ENCODE results near the gene IGFBPL1.

IGFBPL1 gene

GRCh38 chr9:38385896-38386295 is 38.4 kb downstream of the IGFBPL1 start:
- Histone ChIP-seq H3K79me2 (ENCODE audit: control insufficient read depth, low read length) (no peaks in the 10 kb centered on the region), H3K9me2 (replicated peaks; ENCODE audit: control insufficient read depth, low read length) (no peaks in the 10 kb centered on the region), H3F3A (ENCODE audit: control insufficient read depth, insufficient read depth) (no peaks in the 10 kb centered on the region), H3K27me3 (ENCODE audit: control insufficient read depth, low read length) (peaks cover 6% of the 10 kb centered on the region), H3K27ac (ENCODE audit: low read depth, low read length) (no peak overlapping the region), H3K4me1 (ENCODE audit: control insufficient read depth, low read length) (no peaks in the 10 kb centered on the region), H3K9me3 (ENCODE audit: control insufficient read depth, insufficient read depth, low read length) (peaks cover 14% of the 10 kb centered on the region), H3K4me3 (ENCODE audit: low read length) (no peak overlapping the region), H3K36me3 (ENCODE audit: control insufficient read depth, low read length) (no peaks in the 10 kb centered on the region), H3K4me2 (ENCODE audit: low read length) (no peak overlapping the region), H4K20me1 (ENCODE audit: control insufficient read depth, insufficient read depth, low read depth, low read length) (no peaks in the 10 kb centered on the region)
- TF ChIP-seq, protein P1, sequence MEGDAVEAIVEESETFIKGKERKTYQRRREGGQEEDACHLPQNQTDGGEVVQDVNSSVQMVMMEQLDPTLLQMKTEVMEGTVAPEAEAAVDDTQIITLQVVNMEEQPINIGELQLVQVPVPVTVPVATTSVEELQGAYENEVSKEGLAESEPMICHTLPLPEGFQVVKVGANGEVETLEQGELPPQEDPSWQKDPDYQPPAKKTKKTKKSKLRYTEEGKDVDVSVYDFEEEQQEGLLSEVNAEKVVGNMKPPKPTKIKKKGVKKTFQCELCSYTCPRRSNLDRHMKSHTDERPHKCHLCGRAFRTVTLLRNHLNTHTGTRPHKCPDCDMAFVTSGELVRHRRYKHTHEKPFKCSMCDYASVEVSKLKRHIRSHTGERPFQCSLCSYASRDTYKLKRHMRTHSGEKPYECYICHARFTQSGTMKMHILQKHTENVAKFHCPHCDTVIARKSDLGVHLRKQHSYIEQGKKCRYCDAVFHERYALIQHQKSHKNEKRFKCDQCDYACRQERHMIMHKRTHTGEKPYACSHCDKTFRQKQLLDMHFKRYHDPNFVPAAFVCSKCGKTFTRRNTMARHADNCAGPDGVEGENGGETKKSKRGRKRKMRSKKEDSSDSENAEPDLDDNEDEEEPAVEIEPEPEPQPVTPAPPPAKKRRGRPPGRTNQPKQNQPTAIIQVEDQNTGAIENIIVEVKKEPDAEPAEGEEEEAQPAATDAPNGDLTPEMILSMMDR (IDR thresholded peaks at IDR 0.05; ENCODE audit: low read depth, low read length, poor library complexity, severe bottlenecking): no peak
- no peak for TF ChIP-seq EZH2phosphoT487 (IDR thresholded peaks at IDR 0.05; ENCODE audit: borderline replicate concordance, low read length)

DNA sequence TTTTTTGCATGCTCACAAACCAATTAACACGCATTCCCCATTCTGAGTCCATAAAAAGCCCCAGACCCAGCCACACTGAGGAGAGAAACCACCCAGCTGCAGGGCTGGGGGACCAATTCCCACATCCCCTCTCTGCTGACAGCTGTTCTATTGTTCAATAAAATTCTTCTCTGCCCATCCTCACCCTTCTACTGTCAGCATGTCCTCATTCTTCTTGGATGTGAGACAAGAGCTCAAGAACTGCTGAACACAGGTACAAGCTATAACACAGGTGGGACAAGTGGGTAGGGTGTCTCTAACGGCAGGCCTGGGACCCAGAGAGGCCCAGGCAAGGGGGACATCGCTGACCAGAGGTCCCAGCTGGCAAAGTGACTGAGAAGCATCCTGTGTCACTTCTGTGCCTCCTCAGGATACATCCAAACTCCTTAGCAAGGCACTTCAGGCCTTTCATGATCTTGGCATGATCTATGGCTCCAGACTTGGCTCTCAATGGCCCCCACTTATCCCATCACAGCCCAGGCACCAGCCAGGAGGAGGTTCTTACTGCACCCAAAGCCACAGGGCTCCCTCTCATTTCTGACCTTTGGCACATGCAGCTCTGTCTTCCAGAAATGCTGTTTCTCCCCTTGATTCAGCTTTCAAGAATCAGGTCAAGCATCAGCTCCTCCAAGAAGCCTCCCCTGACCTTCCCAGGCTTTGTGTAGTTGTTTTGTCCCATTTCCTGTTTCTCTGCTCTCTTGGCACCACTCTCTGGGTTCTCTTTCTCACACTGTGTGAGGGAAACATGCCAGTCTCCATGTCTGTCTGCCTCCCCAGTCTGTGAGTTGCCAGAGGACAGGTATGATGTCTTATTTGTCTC is 39.0 kb downstream of the IGFBPL1 start:
- TF ChIP-seq, protein P1 (IDR thresholded peaks at IDR 0.05; ENCODE audit: low read depth, low read length, poor library complexity, severe bottlenecking): no peak
- TF ChIP-seq EZH2phosphoT487 (IDR thresholded peaks at IDR 0.05; ENCODE audit: borderline replicate concordance, low read length): no peak
- Histone ChIP-seq H3K4me1 (ENCODE audit: control insufficient read depth, low read length) (no peaks in the 10 kb centered on the region), H3K79me2 (ENCODE audit: control insufficient read depth, low read length) (no peaks in the 10 kb centered on the region), H3K27me3 (ENCODE audit: control insufficient read depth, low read length) (0 out of 2 replicates have a peak, but pooled peaks cover under 1% of the 10 kb centered on the region), H3K9me3 (ENCODE audit: control insufficient read depth, insufficient read depth, low read length) (peaks cover 14% of the 10 kb centered on the region), H3K4me2 (ENCODE audit: low read length) (no peak overlapping the region), H3K4me3 (ENCODE audit: low read length) (no peak overlapping the region), H3K36me3 (ENCODE audit: control insufficient read depth, low read length) (no peaks in the 10 kb centered on the region), H3K27ac (ENCODE audit: low read depth, low read length) (no peak overlapping the region), H4K20me1 (ENCODE audit: control insufficient read depth, insufficient read depth, low read depth, low read length) (no peaks in the 10 kb centered on the region), H3F3A (ENCODE audit: control insufficient read depth, insufficient read depth) (no peaks in the 10 kb centered on the region), H3K9me2 (replicated peaks; ENCODE audit: control insufficient read depth, low read length) (no peaks in the 10 kb centered on the region)

GRCh38 chr9:38382141-38382540 is 42.1 kb downstream of the IGFBPL1 start:
- H3F3A ChIP-seq (ENCODE audit: control insufficient read depth, insufficient read depth): no peaks in the 10 kb centered on the region
- no peak for TF ChIP-seq EZH2phosphoT487 (IDR thresholded peaks at IDR 0.05; ENCODE audit: borderline replicate concordance, low read length)
- TF ChIP-seq, protein P1 (IDR thresholded peaks at IDR 0.05; ENCODE audit: low read depth, low read length, poor library complexity, severe bottlenecking): no peak
- no peaks in the 10 kb centered on the region for H4K20me1 ChIP-seq (ENCODE audit: control insufficient read depth, insufficient read depth, low read depth, low read length)
- H3K27me3 ChIP-seq (ENCODE audit: control insufficient read depth, low read length): no peaks in the 10 kb centered on the region
- H3K4me3 ChIP-seq (ENCODE audit: low read length): no peak overlapping the region
- H3K27ac ChIP-seq (ENCODE audit: low read depth, low read length): no peak overlapping the region
- no peaks in the 10 kb centered on the region for H3K9me2 ChIP-seq (replicated peaks; ENCODE audit: control insufficient read depth, low read length)
- no peaks in the 10 kb centered on the region for H3K36me3 ChIP-seq (ENCODE audit: control insufficient read depth, low read length)
- no peak overlapping the region for H3K4me2 ChIP-seq (ENCODE audit: low read length)
- H3K79me2 ChIP-seq (ENCODE audit: control insufficient read depth, low read length): no peaks in the 10 kb centered on the region
- H3K4me1 ChIP-seq (ENCODE audit: control insufficient read depth, low read length): no peaks in the 10 kb centered on the region
- peaks cover 14% of the 10 kb centered on the region for H3K9me3 ChIP-seq (ENCODE audit: control insufficient read depth, insufficient read depth, low read length)
